BLaER1 treated with 17β-estradiol and CSF1 and Interleukin-3, amounts not matched to agents 10 nM and 100 nM (cell line): ENCODE data around the gene SLC2A10.
A peak's percentile ranks its signal among the peaks of the same experiment; 100 is the strongest.

ENCODE experiments used
- H3K27ac ChIP-seq, 11 experiments: shearing (Covaris generic); formaldehyde crosslinking; 2 replicates each; pipeline ENCODE4 v1.8.1; 2022
- H3K27me3 ChIP-seq, 11 experiments: shearing (Covaris generic); formaldehyde crosslinking; 2 replicates each; pipeline ENCODE4 v1.8.1; 2022
- H3K36me3 ChIP-seq, 11 experiments: shearing (Covaris generic); formaldehyde crosslinking; 2 replicates each; pipeline ENCODE4 v1.8.1; 2022
- H3K4me1 ChIP-seq, 10 experiments: shearing (Covaris generic); formaldehyde crosslinking; 2 replicates each; pipeline ENCODE4 v1.8.1; 2022
- H3K4me2 ChIP-seq, 11 experiments: shearing (Covaris generic); formaldehyde crosslinking; 2 replicates each; pipeline ENCODE4 v1.8.1; 2022
- H3K4me3 ChIP-seq, 10 experiments: shearing (Covaris generic); formaldehyde crosslinking; 2 replicates each; pipeline ENCODE4 v1.8.1; 2022
- H3K9ac ChIP-seq, 11 experiments: shearing (Covaris generic); formaldehyde crosslinking; 2 replicates each; pipeline ENCODE4 v1.8.1; 2022
- H3K9me3 ChIP-seq, 11 experiments: shearing (Covaris generic); formaldehyde crosslinking; replicated peaks in 1 of 11; 2 replicates each; pipeline ENCODE4 v1.8.1; 2022
- H4K20me1 ChIP-seq, 11 experiments: shearing (Covaris generic); formaldehyde crosslinking; 2 replicates each; pipeline ENCODE4 v1.8.1; 2022
- Cebpa-rat ChIP-seq, 11 experiments: shearing (Covaris generic); IDR thresholded peaks; 2 replicates each; pipeline ENCODE4 v1.8.1; 2022

Gene SLC2A10

DNA sequence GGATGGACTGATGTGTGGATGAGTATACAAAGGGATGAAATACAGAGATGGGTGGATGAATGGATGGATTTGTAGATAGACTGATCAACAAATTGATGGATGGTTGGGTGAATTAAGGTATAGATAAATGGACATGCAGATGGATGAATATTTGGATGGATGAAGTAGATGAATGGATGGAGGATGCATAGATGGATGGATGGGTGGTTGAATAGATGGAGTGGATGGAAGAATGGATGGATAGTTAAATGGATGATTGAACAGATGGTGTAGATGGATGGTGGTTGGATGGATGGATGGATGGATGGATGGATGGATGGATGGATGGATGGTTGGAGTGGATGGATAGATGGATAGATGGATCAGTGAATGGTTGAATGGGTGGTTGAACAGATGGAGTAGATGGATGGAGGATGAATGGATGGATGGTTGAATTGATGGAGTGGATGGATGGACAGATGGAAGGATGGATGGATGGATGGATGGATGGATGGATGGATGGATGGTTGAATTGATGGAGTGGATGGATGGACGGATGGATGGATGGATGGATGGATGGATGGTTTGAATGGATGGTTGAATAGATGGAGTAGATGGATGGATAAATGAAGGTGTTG is 15.0 kb downstream of the SLC2A10 start:
- no peaks in the 10 kb centered on the region for H3K27me3 ChIP-seq
- no peak overlapping the region for H3K4me2 ChIP-seq
- no peak overlapping the region for H3K9ac ChIP-seq
- H3K4me3 ChIP-seq: no peak overlapping the region
- peaks cover 0 to 7% (median 0%) of the 10 kb centered on the region in 10 experiments; a peak in 2 of 20 replicates for H3K4me1 ChIP-seq
- no peak overlapping the region for H3K27ac ChIP-seq
- peaks cover 16 to 34% (median 29%) of the 10 kb centered on the region in 11 experiments for H3K9me3 ChIP-seq
- TF ChIP-seq Cebpa-rat (IDR thresholded peaks at IDR 0.05): no peak
- H3K36me3 ChIP-seq: no peaks in the 10 kb centered on the region
- H4K20me1 ChIP-seq: no peaks in the 10 kb centered on the region

DNA sequence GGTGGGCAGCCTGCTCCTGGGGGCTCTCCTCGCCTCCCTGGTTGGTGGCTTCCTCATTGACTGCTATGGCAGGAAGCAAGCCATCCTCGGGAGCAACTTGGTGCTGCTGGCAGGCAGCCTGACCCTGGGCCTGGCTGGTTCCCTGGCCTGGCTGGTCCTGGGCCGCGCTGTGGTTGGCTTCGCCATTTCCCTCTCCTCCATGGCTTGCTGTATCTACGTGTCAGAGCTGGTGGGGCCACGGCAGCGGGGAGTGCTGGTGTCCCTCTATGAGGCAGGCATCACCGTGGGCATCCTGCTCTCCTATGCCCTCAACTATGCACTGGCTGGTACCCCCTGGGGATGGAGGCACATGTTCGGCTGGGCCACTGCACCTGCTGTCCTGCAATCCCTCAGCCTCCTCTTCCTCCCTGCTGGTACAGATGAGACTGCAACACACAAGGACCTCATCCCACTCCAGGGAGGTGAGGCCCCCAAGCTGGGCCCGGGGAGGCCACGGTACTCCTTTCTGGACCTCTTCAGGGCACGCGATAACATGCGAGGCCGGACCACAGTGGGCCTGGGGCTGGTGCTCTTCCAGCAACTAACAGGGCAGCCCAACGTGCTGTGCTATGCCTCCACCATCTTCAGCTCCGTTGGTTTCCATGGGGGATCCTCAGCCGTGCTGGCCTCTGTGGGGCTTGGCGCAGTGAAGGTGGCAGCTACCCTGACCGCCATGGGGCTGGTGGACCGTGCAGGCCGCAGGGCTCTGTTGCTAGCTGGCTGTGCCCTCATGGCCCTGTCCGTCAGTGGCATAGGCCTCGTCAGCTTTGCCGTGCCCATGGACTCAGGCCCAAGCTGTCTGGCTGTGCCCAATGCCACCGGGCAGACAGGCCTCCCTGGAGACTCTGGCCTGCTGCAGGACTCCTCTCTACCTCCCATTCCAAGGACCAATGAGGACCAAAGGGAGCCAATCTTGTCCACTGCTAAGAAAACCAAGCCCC is 16.0 kb downstream of the SLC2A10 start:
- TF ChIP-seq Cebpa-rat (IDR thresholded peaks at IDR 0.05): no peak
- H3K36me3 ChIP-seq: no peaks in the 10 kb centered on the region
- no peak overlapping the region for H3K4me2 ChIP-seq
- H3K27ac ChIP-seq: no peak overlapping the region
- H3K9me3 ChIP-seq: peaks cover 9 to 24% (median 19%) of the 10 kb centered on the region in 11 experiments
- no peaks in the 10 kb centered on the region for H4K20me1 ChIP-seq
- no peak overlapping the region for H3K9ac ChIP-seq
- H3K4me3 ChIP-seq: no peak overlapping the region
- peaks cover 0 to 7% (median 0%) of the 10 kb centered on the region in 10 experiments; a peak in 2 of 20 replicates for H3K4me1 ChIP-seq
- H3K27me3 ChIP-seq: no peaks in the 10 kb centered on the region

DNA sequence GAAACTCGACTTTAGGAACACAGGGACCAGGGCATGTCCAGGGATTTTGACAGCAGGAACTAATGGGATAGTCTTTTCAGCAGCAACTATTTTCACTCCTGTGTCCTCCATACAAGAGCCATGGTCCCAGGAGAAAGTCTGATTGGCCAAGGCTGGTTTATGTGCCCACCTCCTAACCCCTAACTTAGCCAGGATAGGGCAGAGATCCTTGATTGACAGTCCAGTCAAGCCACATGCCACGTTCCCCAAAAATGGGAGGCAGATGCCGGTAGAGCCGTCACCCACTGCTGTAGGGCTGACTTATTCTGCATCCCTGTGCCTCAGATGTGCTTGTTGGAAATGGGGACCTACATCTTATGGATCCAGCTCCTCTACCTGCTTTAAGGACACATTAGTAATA is 22.3 kb downstream of the SLC2A10 start:
- Histone ChIP-seq H4K20me1 (no peaks in the 10 kb centered on the region), H3K27me3 (no peaks in the 10 kb centered on the region), H3K36me3 (no peaks in the 10 kb centered on the region), H3K9ac (no peak overlapping the region), H3K27ac (no peak overlapping the region), H3K4me3 (no peak overlapping the region), H3K9me3 (no peaks in the 10 kb centered on the region), H3K4me1 (peaks cover 0 to 8% (median 6%) of the 10 kb centered on the region in 10 experiments; a peak in 10 of 20 replicates), H3K4me2 (peak overlapping the region in 6 of 11 experiments; percentile 2 to 41 (median 24); a peak in 5 of 22 replicates)
- TF ChIP-seq Cebpa-rat (IDR thresholded peaks at IDR 0.05): no peak

DNA sequence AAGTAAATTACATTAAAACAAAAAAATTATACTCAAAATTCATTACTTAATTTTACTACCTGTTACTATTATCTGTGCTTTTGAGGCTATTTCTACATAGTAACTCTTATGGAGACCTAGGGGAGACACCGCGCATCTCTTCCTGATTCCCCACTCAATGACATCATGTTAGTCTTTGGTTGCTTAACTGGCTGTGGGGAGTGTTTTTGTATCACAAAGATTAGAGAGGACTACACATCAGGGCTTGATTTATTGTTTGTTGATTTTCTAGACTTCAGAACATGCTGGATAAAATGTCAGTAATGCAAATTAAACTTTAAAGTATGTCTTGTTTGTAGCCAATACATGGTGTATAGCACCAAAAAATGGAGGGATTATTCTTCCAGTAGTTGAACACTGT is 26.0 kb downstream of the SLC2A10 start:
- no peak for TF ChIP-seq Cebpa-rat (IDR thresholded peaks at IDR 0.05)
- H3K27ac ChIP-seq: no peak overlapping the region
- no peak overlapping the region for H3K4me2 ChIP-seq
- H3K9ac ChIP-seq: no peak overlapping the region
- H3K4me1 ChIP-seq: peaks cover 0 to 8% (median 6%) of the 10 kb centered on the region in 10 experiments; a peak in 10 of 20 replicates
- H3K36me3 ChIP-seq: no peaks in the 10 kb centered on the region
- H3K4me3 ChIP-seq: no peak overlapping the region
- H4K20me1 ChIP-seq: no peaks in the 10 kb centered on the region
- H3K27me3 ChIP-seq: no peaks in the 10 kb centered on the region
- peaks cover 0 to 5% (median 0%) of the 10 kb centered on the region in 11 experiments; a peak in 3 of 22 replicates for H3K9me3 ChIP-seq

DNA sequence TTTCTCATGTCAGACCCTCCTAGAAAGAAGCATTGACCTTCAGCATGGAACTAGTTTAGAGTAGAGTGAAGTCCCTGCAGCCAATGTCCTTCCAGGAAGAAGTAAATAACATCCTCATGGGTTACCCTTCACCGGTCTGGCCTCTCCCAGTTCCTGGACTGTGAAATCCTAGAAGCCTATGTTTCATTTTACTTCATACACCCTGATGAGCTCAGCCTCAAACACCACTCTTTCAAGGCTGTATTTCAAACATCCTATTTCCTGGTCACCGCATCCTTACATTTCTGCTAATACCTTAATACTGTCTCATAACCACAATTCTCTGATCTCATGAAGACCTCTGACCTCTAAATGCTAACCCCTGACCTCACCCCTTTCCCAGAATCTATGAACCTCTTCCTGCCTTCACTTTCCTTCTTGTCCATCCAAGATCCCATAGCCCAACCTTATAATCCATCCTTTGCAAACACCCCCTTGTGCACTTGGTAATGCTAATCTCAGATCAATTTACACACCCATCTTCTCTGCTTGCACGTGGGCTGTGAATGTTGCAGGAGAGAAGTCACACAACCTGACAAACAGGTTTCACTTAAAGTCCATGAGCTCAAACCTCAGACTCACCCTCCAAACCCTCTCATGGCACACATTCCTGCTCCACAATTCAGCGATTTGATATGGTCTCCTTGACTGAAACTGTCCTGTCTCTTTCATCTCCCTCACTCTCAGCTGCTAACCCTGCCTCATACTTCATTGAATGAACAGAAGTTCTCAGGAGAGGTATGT is 30.2 kb downstream of the SLC2A10 start:
- Histone ChIP-seq H4K20me1 (no peaks in the 10 kb centered on the region), H3K27me3 (no peaks in the 10 kb centered on the region), H3K36me3 (no peaks in the 10 kb centered on the region), H3K9me3 (peaks cover 0 to 7% (median 0%) of the 10 kb centered on the region in 11 experiments; a peak in 3 of 22 replicates), H3K9ac (no peak overlapping the region), H3K4me2 (no peak overlapping the region), H3K27ac (no peak overlapping the region), H3K4me1 (no peaks in the 10 kb centered on the region), H3K4me3 (no peak overlapping the region)
- TF ChIP-seq Cebpa-rat (IDR thresholded peaks at IDR 0.05): no peak

DNA sequence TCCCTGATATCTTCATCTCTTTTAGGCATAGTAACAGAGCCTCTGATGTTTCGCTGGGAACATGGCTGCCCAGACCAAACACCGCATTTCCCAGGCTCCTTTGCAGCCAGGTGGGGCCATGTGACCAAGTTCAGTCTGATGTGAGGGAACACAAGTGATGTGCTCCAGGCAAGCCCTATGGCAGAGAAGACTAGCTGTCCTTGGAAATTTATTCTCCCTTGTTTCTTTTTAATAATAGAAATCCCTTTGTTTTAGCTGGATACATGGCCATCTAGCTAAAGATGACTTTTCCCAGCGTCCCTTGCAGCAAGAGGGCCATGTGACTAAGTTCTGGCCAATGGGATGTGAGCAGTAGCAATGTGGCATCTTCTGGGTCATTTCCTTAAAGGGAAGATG is 30.8 kb downstream of the SLC2A10 start:
- Histone ChIP-seq H3K4me3 (no peak overlapping the region), H3K9me3 (peaks cover 0 to 7% (median 0%) of the 10 kb centered on the region in 11 experiments; a peak in 3 of 22 replicates), H3K4me2 (no peak overlapping the region), H3K36me3 (no peaks in the 10 kb centered on the region), H3K27me3 (no peaks in the 10 kb centered on the region), H3K27ac (no peak overlapping the region), H3K9ac (no peak overlapping the region), H4K20me1 (no peaks in the 10 kb centered on the region), H3K4me1 (no peaks in the 10 kb centered on the region)
- TF ChIP-seq Cebpa-rat (IDR thresholded peaks at IDR 0.05): no peak

DNA sequence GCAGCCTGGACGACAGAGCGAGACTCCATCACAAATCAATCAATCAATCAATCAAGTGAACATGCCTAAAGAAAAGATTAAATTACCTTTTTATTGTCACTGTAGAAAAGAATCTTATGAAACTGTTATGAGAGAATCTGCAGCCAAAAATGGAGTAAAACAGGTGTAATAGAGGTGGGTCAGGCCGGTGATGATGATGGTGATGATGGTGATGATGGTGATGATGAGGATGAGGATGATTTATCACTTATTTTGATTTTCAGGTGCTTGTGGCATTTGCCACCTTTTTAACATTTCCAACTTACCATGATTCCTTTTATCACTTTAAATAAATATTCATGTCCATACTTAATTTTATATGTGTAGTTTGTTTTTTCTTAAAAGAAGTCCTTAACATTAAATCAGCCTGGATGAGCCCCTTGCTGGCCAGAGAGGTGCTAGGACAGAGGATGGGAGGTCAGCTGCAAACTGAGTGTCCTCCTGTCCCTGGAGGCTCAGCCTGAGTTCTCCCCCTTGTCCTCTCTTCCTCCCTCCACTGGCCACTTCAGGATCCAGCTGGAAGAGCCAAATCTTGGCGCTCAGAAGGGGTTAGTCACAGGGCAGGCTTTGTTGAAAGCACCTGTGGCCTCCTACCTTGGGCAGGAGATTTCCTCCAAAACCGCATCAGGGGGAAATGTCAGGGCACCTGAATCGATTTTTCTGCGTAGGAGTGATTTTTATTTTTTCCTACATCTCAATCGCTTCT is 32.6 kb downstream of the SLC2A10 start:
- Histone ChIP-seq H3K27ac (no peak overlapping the region), H3K9ac (no peak overlapping the region), H3K4me3 (no peak overlapping the region), H3K4me1 (no peaks in the 10 kb centered on the region), H3K4me2 (no peak overlapping the region), H4K20me1 (no peaks in the 10 kb centered on the region), H3K27me3 (no peaks in the 10 kb centered on the region), H3K36me3 (no peaks in the 10 kb centered on the region), H3K9me3 (peaks cover 0 to 7% (median 0%) of the 10 kb centered on the region in 11 experiments; a peak in 3 of 22 replicates)
- no peak for TF ChIP-seq Cebpa-rat (IDR thresholded peaks at IDR 0.05)

DNA sequence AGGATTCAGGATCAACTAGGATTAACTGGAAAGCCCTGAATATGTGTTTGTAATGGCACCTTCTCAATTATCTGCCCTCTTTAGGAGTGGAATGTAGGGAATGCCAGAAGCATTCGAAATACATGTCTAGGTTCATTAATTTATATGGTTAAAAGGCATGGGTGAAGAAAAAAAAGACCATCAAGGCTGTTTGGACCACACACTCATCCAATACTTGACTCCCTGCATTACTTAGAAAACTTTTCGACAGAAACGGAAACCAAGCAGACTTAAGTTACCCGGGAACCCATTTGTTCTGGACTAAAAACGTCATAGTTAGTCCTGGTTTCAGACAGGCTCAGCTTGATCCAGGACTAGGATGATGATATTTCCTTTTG is 33.2 kb downstream of the SLC2A10 start:
- no peak overlapping the region for H3K4me2 ChIP-seq
- peaks cover 0 to 7% (median 0%) of the 10 kb centered on the region in 11 experiments; a peak in 3 of 22 replicates for H3K9me3 ChIP-seq
- no peaks in the 10 kb centered on the region for H3K27me3 ChIP-seq
- no peaks in the 10 kb centered on the region for H3K4me1 ChIP-seq
- no peaks in the 10 kb centered on the region for H4K20me1 ChIP-seq
- no peaks in the 10 kb centered on the region for H3K36me3 ChIP-seq
- no peak overlapping the region for H3K9ac ChIP-seq
- no peak overlapping the region for H3K27ac ChIP-seq
- no peak overlapping the region for H3K4me3 ChIP-seq
- TF ChIP-seq Cebpa-rat (IDR thresholded peaks at IDR 0.05): no peak
